GM12878 (cell line): ENCODE results near the gene ME3. TPM values are rescaled to one million over a fixed set of nuclear protein-coding genes. Genes with fewer than 3 reads are reported as not detected.

ENCODE experiments used
- ATAC-seq: fragments of 200-7000 bp; cut with Tn5 transposase; 3 replicates; pipeline ENCODE4 v1.9.1; 2020; ENCODE audit warnings: mild to moderate bottlenecking, moderate library complexity
- BruUV-seq: library from RNA; stranded (reverse); fragments of 400-500 nt; replicated peaks from 2 replicates; lab custom pipeline; 2021; lab: Mats Ljungman, UMichigan
- CTCF ChIA-PET: fragments of 300-600 bp; sonication (Branson Sonifier 250); formaldehyde crosslinking; extraction: SDS; loops from one replicate; lab custom pipeline; 2021; ENCODE audit warnings: inconsistent platforms; lab: Yijun Ruan, JAX
- POLR2A ChIA-PET: fragments of 350-600 bp; formaldehyde crosslinking; extraction: SDS; loops from one replicate; lab custom pipeline; 2021; ENCODE audit warnings: inconsistent platforms; lab: Charles Lee
- RAD21 ChIA-PET: fragments of 300-600 bp; sonication (Branson Sonifier 250); formaldehyde crosslinking; loops from one replicate; lab custom pipeline; 2023; ENCODE audit warnings: antibody characterized with exemption; ENCODE audit not compliant: unreplicated experiment; lab: Charles Lee
- SMC1A ChIA-PET: fragments of 300-600 bp; sonication (Branson Sonifier 250); formaldehyde crosslinking; loops from one replicate; lab custom pipeline; 2023; ENCODE audit not compliant: unreplicated experiment, uncharacterized antibody; lab: Charles Lee
- DNase-seq: peaks from one replicate; pipeline ENCODE4 v3.0.0-alpha.2; 2011; ENCODE audit warnings: low read depth, low spot score
- FAIRE-seq: peaks from 3 replicates; lab custom pipeline; 2011; peaks lifted over from hg19 to GRCh38; lab: Jason Lieb, UNC
- H2AFZ ChIP-seq: 2 replicates; pipeline ENCODE4 v1.6.0; 2011; ENCODE audit warnings: low read depth, low read length, control low read depth; ENCODE audit not compliant: control insufficient read depth
- H3K27ac ChIP-seq: 2 replicates; pipeline ENCODE4 v1.5.1; 2011; ENCODE audit warnings: control low read depth; ENCODE audit not compliant: control insufficient read depth, insufficient read depth
- H3K27me3 ChIP-seq, 2 experiments: replicated peaks in 1 of 2; 2 replicates each; pipeline versions ENCODE4 v1.6.0 to v1.6.1; 2011; ENCODE audit warnings: low read length in 1 of 2; ENCODE audit not compliant: control insufficient read depth in 2 of 2, insufficient read depth in 2 of 2
- H3K36me3 ChIP-seq, 2 experiments: 2 replicates each; pipeline ENCODE4 v1.5.1; 2011; ENCODE audit warnings: low read length in 1 of 2; ENCODE audit not compliant: control insufficient read depth in 2 of 2, insufficient read depth in 2 of 2
- H3K4me1 ChIP-seq: 2 replicates; pipeline ENCODE4 v1.6.1; 2011; ENCODE audit warnings: mild to moderate bottlenecking, low read length, moderate library complexity, mixed read lengths; ENCODE audit not compliant: control insufficient read depth, insufficient read depth
- H3K4me2 ChIP-seq: 2 replicates; pipeline ENCODE4 v1.6.0; 2011; ENCODE audit warnings: control low read depth; ENCODE audit not compliant: control insufficient read depth, insufficient read depth
- H3K4me3 ChIP-seq: fragments of 200-600 bp; sonication (generic); 2 replicates; pipeline ENCODE4 v1.5.1; 2016
- H3K79me2 ChIP-seq: 2 replicates; pipeline ENCODE4 v1.6.0; 2011; ENCODE audit warnings: low read length; ENCODE audit not compliant: control insufficient read depth, insufficient read depth
- H3K9ac ChIP-seq: 2 replicates; pipeline ENCODE4 v1.8.0; 2011; ENCODE audit warnings: low read length, control low read depth, mixed read lengths; ENCODE audit not compliant: control insufficient read depth, insufficient read depth
- H3K9me3 ChIP-seq: replicated peaks from 3 replicates; pipeline ENCODE4 v1.5.1; 2011; ENCODE audit warnings: mild to moderate bottlenecking, low read length; ENCODE audit not compliant: control insufficient read depth, insufficient read depth
- H4K20me1 ChIP-seq: 2 replicates; pipeline ENCODE4 v1.6.0; 2011; ENCODE audit not compliant: control insufficient read depth, insufficient read depth
- ASH2L ChIP-seq: fragments of 300-600, 200-600 bp; sonication (generic); IDR thresholded peaks from 2 replicates; pipeline ENCODE4 v1.6.1; 2017; ENCODE audit warnings: low read depth, mild to moderate bottlenecking, borderline replicate concordance
- BCL11A ChIP-seq: IDR thresholded peaks from 2 replicates; pipeline ENCODE4 v1.6.1; 2011; ENCODE audit warnings: low read depth, low read length
- FOS ChIP-seq: IDR thresholded peaks from 3 replicates; pipeline ENCODE4 v1.6.1; 2011; ENCODE audit warnings: borderline replicate concordance; ENCODE audit not compliant: insufficient read length; ENCODE audit errors: extremely low read depth
- FOXK2 ChIP-seq: fragments of 450-650 bp; IDR thresholded peaks from 2 replicates; pipeline ENCODE4 v1.6.1; 2017; ENCODE audit warnings: mild to moderate bottlenecking, moderate library complexity
- IRF5 ChIP-seq: fragments of 450-650 bp; IDR thresholded peaks from 2 replicates; pipeline ENCODE4 v1.6.1; 2017; ENCODE audit warnings: borderline replicate concordance
- KAT2A ChIP-seq: conservative IDR thresholded peaks from 2 replicates; pipeline ENCODE4 v1.6.1; 2011; ENCODE audit warnings: low read depth, low read length; ENCODE audit not compliant: control insufficient read depth
- LARP7 ChIP-seq: fragments of 450-650 bp; IDR thresholded peaks from 2 replicates; pipeline ENCODE4 v1.6.1; 2017; ENCODE audit warnings: mild to moderate bottlenecking
- MYB ChIP-seq: fragments of 150-350 bp; IDR thresholded peaks from 2 replicates; pipeline ENCODE4 v1.6.1; 2014; ENCODE audit warnings: mild to moderate bottlenecking, low read depth, low read length, borderline replicate concordance
- NFYB ChIP-seq: IDR thresholded peaks from 2 replicates; pipeline ENCODE4 v1.6.1; 2011; ENCODE audit warnings: low read depth, mild to moderate bottlenecking, low read length, improper control_type of control experiment, moderate library complexity; ENCODE audit not compliant: insufficient read depth
- SIX5 ChIP-seq: IDR thresholded peaks from 2 replicates; pipeline ENCODE4 v1.6.1; 2011; ENCODE audit warnings: mild to moderate bottlenecking, low read depth, low read length, moderate library complexity; ENCODE audit not compliant: severe bottlenecking
- WGBS: methylation state at CpG from one replicate; pipeline ENCODE4 v1.1.6; 2016; ENCODE audit warnings: low lambda C conversion rate; ENCODE audit not compliant: insufficient replicate concordance, insufficient coverage; ENCODE audit errors: missing lambda C conversion rate; 5-methylcytosine and 5-hydroxymethylcytosine counted together
- in situ Hi-C: fragments of 300-500 bp; cut with MboI; formaldehyde crosslinking; loops from 9 replicates; pipeline ENCODE4 v1.14.3; 2018; ENCODE audit warnings: mixed read lengths
- intact Hi-C: fragments of 100-400 bp; cut with micrococcal nuclease; formaldehyde crosslinking; loops from one replicate; pipeline ENCODE4 v1.14.2; 2022; ENCODE audit not compliant: unreplicated experiment
- polyA plus RNA-seq, 11 experiments: library from polyadenylated mRNA; depleted of rRNA in 4 of 11; unstranded in 6 of 11; stranded (reverse) in 5 of 11; fragments of >200 nt; fragmentation: Nextera tagmentation in 4 of 11; fragmentation: Illumina TruSeq in 1 of 11; extraction: Ambion mirVana in 4 of 11; extraction: Trizol in 1 of 11; gene quantifications; 1 replicate in 1 of 11; 2 replicates in 10 of 11; pipeline versions ENCODE4 v1.2.1 to v1.2.3, GENCODE V29; 2011 to 2016; ENCODE audit warnings: inconsistent platforms in 2 of 11, missing spikeins in 2 of 11, low read depth in 1 of 11
- total RNA-seq, 4 experiments: library from RNA; depleted of rRNA in 3 of 4; stranded (reverse); fragments of >200 nt in 3 of 4; fragmentation: Illumina TruSeq in 1 of 4; extraction: Trizol in 1 of 4; gene quantifications; 2 replicates each; pipeline versions ENCODE4 v1.2.1 to v1.2.3, GENCODE V29; 2013 to 2021

The ME3 gene
- total and polyA plus RNA-seq, 10 of the 15 experiments (the other 5 are each of a cell fraction or from before 2014, with no cell fraction given), result 0.06 to 0.40 (median 0.19) TPM; not detected in 2

- POLR2A ChIA-PET, result no interaction called here
- Histone ChIP-seq H3K79me2 (no peaks in the 10 kb centered on the region), H3K4me1 (no peaks in the 10 kb centered on the region; the same call in 1 of the 2 replicates)
- intact Hi-C loops (loop anchor here (10.0 kb wide), 1 partner anchor 819 kb away; no protein-coding TSS in a partner anchor), in situ Hi-C loops (no loop called here)
- TF ChIP-seq IRF5, result no peak
- TF ChIP-seq FOXK2, result no peak
- no peak for TF ChIP-seq ASH2L
- TF ChIP-seq NFYB, result no peak
- TF ChIP-seq BCL11A, result no peak
- TF ChIP-seq FOS, result no peak
- no peak for TF ChIP-seq SIX5
- TF ChIP-seq KAT2A, result no peak
- TF ChIP-seq LARP7, result no peak
- TF ChIP-seq MYB, result no peak
- TF ChIP-seq, all 136 proteins: peak for 0
- no peak for ATAC-seq
- no peak for DNase-seq
- RAD21 ChIA-PET, result interaction anchor here (1.8 kb wide), 1 partner anchor 559 kb away, joined by 4 read pairs; the partner anchor contains the start of gene CCDC83
- no peak for FAIRE-seq
- SMC1A ChIA-PET, result no interaction called here
- Histone ChIP-seq H3K27ac (no peak overlapping the region), H4K20me1 (no peaks in the 10 kb centered on the region), H3K27me3 (no peaks in the 10 kb centered on the region), H3K36me3 (no peaks in the 10 kb centered on the region), H3K4me2 (no peak overlapping the region), H3K4me3 (no peak overlapping the region), H3K9me3 (no peaks in the 10 kb centered on the region), H3K9ac (no peak overlapping the region), H2AFZ (no peak overlapping the region)
- BruUV-seq, result no TSS peak
- CTCF ChIA-PET, result no interaction called here
- 87% methylated on average over 2 of the region's 2 CpGs for WGBS
Observed at GRCh38 chr11:86414032-86414431, 258.4 kb downstream of the ME3 start.
